Epithelial cell of proximal tubule (primary cell): Measurements from ENCODE around the gene ARFGAP2. TPM values are rescaled to one million over a fixed set of nuclear protein-coding genes. Genes with fewer than 3 reads are reported as not detected.
"Not testable (repeated sequence)": the region's sequence is repeated elsewhere in the genome, so short reads cannot be mapped to it uniquely, and the experiment has no call there.

ENCODE experiments used
- DNase-seq: peaks from one replicate; pipeline ENCODE4 v3.0.0-alpha.2; 2011; ENCODE audit warnings: low read depth
- H3K4me3 ChIP-seq: 2 replicates; pipeline ENCODE4 v1.5.1; 2011; ENCODE audit warnings: low read depth, mild to moderate bottlenecking, low read length
- total RNA-seq: library from RNA; depleted of rRNA; stranded (reverse); fragments of >200 nt; gene quantifications from 2 replicates; pipeline ENCODE4 v1.2.3, GENCODE V29; 2015
- TF ChIP-seq, protein P1 (sequence below): conservative IDR thresholded peaks from 2 replicates; pipeline ENCODE4 v1.5.1; 2012; ENCODE audit warnings: low read depth, mild to moderate bottlenecking, low read length

Gene ARFGAP2
- total RNA-seq, 1 donor from 2014 or later, result 94.0 TPM

DNA sequence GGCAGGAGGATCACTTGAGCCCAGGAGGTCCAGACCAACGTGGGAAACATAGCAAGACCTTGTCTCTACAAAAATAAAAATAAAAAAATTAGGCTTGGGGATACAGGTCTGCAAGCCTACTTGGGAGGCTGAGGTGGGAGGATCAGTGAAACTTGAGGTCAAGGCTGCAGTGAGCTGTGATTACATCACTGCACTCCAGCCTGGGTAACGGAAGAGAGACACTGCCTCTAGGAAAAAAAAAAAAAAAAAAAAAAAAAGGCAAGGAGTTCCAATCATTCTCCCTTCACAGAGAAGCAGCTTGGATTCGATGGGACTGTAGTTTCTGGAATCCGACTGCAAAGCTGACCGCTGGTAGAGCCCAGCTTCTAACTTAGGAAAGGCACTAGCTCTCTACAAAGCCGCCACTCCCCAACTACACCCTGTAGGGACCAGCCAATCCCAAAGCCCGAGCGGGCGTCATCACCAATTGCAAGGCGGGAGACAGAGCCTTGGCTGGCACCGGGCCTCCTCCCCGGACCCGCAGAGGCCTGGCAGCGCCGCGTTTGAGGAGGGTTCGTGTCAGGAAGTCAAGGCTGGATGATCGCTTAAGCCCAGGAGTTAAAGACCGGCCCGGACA lies 37.4 kb upstream of the ARFGAP2 start:
- H3K4me3 ChIP-seq, result peak overlapping the region; percentile 62
- TF ChIP-seq, protein P1, sequence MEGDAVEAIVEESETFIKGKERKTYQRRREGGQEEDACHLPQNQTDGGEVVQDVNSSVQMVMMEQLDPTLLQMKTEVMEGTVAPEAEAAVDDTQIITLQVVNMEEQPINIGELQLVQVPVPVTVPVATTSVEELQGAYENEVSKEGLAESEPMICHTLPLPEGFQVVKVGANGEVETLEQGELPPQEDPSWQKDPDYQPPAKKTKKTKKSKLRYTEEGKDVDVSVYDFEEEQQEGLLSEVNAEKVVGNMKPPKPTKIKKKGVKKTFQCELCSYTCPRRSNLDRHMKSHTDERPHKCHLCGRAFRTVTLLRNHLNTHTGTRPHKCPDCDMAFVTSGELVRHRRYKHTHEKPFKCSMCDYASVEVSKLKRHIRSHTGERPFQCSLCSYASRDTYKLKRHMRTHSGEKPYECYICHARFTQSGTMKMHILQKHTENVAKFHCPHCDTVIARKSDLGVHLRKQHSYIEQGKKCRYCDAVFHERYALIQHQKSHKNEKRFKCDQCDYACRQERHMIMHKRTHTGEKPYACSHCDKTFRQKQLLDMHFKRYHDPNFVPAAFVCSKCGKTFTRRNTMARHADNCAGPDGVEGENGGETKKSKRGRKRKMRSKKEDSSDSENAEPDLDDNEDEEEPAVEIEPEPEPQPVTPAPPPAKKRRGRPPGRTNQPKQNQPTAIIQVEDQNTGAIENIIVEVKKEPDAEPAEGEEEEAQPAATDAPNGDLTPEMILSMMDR, result no peak
- no peak for DNase-seq

DNA sequence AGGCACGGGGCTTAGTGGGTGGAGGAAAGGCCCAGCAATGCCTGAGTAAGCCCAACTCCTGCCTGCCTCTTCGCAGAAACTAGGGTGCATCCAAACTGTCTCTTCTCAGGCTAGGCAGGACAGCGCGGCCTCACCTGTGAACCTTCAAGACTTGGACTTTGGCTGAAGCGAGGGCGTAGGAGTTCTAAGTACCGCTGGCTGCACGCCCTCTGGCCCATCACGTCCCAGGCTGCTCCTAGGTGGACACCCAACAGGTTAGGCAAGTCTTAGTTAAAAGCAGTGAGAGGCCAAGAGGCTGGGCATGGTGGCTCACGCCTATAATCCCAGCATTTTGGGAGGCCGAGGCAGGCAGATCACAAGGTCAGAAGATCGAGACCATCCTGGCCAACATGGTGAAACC lies 36.3 kb upstream of the ARFGAP2 start:
- no peak overlapping the region for H3K4me3 ChIP-seq
- DNase-seq, result no peak
- TF ChIP-seq, protein P1, result no peak

DNA sequence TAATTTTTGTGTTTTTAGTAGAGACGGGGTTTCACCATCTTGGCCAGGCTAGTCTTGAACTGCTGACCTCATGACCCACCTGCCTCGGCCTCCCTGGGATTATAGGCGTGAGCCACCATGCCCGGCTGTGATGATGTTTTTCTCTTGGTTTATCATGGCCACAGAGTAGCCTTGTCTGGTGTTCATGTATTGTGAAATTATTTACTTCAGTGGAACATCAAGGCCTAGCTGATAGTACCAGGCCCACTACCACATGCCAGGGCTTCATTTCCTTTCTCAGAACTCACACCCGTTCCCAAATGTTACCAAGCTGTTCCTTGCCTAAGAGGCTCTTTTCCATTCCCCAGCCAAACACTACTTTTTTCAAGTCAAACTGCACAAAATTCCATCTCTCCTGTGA lies 31.9 kb upstream of the ARFGAP2 start:
- DNase-seq, result no peak
- H3K4me3 ChIP-seq, result no peak overlapping the region
- TF ChIP-seq, protein P1, result no peak

DNA sequence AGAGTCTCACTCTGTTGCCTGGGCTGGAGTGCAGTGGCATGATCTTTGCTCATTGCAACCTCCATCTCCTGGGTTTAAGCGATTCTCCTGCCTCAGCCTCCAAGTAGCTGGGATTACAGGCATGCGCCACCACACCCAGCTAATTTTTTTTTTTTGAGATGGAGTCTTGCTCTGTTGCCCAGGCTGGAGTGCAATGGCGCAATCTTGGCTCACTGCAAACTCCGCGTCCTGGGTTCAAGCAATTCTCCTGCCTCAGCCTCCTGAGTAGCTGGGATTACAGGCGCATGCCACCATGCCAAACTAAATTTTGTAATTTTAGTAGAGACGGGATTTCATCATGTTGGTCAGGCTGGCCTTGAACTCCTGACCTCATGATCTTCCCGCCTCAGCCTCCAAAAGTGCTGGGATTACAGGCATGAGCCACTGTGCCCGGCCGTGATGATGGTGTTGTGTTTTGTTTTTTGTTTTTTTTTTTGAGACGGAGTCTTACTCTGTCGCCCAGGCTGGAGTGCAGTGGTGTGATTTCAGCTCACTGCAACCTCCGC lies 31.4 kb upstream of the ARFGAP2 start:
- DNase-seq, H3K4me3 ChIP-seq: not testable (repeated sequence)

DNA sequence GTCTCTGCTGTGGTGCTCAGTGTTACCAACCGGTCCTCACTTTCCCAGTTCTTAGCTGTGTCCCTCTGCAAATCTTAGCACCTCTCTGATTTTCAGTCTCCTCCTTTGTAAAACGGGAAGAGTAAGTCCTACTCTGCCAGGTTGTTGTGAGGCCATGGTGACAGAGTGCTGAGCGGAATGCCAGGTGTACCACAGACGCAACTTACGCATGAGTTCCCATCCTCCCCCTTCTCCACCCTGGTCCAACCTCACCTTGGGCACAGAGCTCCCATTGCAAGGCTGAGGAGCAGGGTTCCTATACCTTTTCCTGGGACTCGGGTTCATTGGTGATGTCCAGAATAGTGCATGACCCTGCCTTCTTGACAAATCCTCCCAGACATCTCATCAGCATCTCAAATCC lies 30.8 kb upstream of the ARFGAP2 start:
- DNase-seq, result no peak
- TF ChIP-seq, protein P1, result no peak
- H3K4me3 ChIP-seq, result no peak overlapping the region

DNA sequence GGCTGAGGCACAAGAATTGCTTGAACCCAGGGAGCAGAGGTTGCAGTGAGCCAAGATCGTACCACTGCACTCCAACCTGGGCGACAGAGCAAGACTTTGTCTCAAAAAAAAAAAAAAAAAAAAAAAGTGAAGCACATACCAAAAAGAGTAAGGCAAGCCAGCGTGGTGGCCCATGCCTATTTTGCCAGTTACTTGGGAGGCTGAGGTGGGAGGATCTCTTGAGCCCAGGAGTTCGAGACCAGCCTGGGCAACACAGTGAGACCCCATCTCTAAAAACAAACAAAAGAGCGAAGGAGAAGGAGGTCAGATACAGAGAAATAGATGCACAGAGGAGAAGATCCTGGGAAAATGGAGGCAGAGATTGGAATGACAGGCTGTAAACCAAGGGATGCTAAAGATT lies 29.9 kb upstream of the ARFGAP2 start:
- H3K4me3 ChIP-seq, DNase-seq: not testable (repeated sequence)

DNA sequence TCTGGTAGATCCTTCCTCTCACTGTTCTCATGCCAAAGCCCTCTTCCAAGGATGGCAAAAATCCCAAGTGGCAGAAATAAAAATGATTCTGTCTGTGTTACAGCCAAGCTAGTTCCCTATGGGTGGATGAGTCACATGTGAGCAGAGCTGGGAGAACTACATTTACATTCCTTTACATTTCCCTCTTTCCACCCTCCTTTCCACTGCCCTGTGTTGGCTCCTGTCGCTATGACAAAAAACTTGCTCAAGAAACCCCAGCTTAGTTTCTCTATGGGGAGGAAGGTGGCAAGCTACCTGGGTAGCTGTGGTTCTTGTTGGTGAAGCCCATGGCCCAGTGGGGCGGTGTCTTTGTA lies 27.9 kb upstream of the ARFGAP2 start:
- TF ChIP-seq, protein P1, result no peak
- no peak overlapping the region for H3K4me3 ChIP-seq
- DNase-seq, result no peak

DNA sequence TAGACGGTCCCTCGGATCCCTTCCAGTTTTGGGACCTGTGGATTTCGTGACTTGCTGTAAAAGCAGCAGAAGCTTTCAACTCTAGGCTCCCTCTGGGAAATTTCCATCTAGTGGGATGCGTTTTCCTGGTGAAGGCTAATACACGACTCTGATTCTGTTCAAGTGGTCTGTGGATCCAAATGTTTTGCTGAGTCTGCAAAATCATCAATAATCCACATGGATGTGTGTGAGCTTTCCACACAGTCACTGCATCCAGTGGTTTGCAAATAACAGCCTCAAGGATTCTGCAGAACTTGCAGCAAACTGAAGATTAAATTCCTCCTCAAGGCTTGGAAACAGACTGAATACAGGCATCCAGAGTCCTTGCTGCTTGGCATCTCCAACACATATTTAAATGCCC lies 25.9 kb upstream of the ARFGAP2 start:
- no peak overlapping the region for H3K4me3 ChIP-seq
- TF ChIP-seq, protein P1, result no peak
- no peak for DNase-seq
